ENCODE results near the gene CYBA. TPM values are rescaled to one million over a fixed set of nuclear protein-coding genes. Genes with fewer than 3 reads are reported as not detected.
"Not testable (repeated sequence)": the region's sequence is repeated elsewhere in the genome, so short reads cannot be mapped to it uniquely, and the experiment has no call there.

Gene CYBA
- polyA plus RNA-seq, 5 donors: 47.8 to 149 (median 69.4) TPM

GRCh38 chr16:88617268-88618031 lies 33.4 kb downstream of the CYBA start:
- no peak for DNase-seq

DNA sequence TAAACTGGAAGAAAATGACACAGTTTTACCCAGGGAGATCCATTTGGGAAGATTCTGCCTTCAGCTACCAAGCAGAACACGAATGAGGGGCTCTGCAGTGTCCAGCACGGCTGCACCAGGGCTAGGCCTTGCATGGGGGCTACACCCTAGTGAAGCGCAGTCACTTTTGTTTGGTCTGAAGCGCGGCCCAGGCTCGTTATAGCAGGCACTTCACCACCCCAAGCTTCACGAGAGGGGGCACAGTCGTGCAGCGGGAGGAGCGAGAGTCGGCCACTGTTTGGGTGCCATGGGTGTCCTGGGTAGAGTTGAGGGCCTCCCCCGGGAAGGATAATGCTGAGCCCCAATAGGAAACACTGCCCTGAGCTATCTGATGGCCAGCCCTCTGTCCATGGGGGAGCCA lies 34.1 kb downstream of the CYBA start:
- DNase-seq: no peak

- DNase-seq: peak; percentile 61 to 65
Observed at GRCh38 chr16:88616320-88616719, 34.5 kb downstream of the CYBA start.

DNA sequence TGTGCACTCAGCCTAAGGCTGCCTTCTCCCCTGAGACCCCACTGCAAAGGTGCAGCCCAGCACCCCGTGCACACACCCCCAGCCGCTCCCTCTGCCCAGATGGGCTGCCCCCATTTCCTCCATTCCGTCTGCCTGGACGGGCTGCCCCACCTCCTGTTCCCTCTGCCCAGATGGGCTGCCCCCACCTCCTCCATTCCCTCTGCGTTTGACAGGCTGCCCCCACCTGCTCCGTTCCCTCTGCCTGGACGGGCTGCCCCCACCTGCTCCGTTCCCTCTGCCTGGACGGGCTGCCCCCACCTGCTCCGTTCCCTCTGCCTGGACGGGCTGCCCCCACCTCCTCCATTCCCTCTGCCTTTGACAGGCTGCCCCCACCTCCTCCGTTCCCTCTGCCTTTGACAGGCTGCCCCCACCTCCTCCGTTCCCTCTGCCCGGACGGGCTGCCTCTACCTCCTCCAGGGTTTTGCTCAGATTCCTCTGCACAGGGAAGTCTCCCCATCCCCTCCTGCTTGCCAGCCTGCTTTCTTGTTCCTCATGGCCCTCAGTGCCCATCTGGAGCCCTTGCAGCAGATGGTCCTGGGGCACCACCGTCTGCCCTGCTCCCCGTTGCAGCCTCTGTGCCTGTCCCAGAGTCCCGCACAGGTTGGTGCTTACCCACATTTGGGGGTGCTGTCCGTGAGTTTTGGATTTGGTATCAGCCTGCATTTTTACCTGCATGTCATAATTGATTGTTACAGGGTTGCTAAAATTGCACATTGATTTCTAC lies 35.9 kb downstream of the CYBA start:
- DNase-seq: no peak

DNA sequence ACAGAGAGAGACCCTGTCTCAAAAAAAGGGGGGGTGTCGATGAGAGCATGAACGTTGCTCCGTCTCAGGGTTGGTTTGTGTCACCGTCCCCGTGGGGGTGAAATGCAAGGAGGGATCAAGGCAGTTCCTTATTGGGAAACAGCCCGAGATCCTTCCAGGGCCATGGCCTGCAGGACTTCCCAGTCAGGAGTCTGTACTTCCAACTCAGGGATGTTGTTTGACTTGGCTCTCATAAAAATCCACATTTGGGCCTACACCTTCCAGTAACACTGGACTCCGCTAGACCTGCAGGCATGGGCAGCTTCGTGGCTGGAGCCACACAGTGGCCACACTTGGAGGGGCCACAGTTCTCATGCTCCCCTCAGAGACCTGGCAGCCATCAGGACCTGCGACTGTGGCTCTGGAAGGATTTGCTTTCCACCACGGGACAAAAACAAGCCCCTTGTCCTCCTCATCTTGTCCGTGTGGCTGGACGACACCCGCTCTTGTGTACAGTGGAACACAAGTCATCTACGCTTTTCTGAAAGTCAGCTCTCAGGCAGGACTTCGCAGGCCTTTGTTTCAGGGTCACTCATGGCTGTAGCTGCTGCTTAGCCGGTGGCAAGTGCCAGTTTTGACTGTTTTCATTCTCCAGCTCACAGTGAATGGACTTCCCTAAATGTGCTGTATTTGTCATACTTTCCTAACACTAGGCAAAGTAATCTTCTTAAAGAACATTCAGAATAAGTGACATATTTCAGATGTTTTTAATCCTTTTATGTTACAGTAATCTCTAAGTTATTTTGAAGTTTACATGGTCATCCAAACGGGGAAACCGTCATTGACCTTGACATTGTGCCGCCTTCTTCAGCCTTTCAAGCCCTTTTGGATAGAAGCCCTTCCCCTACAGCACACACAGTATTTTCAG lies 36.7 kb downstream of the CYBA start:
- no peak for DNase-seq

DNA sequence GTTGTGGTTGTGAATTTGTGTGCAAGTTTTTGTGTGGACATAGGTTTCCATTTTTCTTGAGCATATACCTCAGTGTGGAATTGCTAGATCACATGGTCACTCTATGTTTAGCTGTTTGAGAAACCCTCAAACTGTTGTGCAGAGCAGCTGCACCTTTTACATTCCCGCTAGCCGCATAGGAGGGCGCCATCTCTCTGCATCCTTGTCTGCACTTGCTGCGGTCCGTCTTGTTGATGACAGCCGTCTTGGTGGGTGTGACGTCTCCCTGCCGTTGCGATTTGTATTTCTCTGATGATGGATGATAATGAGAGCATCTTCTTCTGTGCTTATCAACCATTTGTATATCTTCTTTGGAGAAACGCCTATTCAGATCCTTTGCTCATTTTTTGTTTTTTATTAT lies 37.6 kb downstream of the CYBA start:
- DNase-seq: no peak

- DNase-seq: no peak
Observed at GRCh38 chr16:88610909-88611812, 39.7 kb downstream of the CYBA start.

DNA sequence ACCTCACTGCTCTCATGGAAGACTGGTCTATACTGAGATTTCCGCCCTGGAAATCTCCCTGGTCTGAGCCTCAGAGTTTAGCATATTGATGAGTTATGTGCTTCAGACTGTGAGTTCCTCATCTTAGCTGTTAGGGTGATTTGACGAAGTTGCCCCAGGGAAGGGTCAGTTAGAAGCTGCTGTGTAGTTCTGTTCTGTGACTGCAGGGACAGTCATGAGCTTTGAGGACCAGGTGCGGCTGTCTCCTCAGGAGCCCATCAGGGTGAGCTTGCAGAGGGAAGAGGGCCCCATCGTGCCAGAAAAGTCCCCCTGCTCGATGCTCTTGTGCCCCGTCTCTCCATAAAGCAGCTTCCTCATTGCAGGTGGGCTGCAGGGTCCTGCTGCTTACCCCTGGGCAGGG lies 40.8 kb downstream of the CYBA start:
- no peak for DNase-seq

GRCh38 chr16:88609426-88609825 lies 41.4 kb downstream of the CYBA start:
- DNase-seq: not testable (repeated sequence)

DNA sequence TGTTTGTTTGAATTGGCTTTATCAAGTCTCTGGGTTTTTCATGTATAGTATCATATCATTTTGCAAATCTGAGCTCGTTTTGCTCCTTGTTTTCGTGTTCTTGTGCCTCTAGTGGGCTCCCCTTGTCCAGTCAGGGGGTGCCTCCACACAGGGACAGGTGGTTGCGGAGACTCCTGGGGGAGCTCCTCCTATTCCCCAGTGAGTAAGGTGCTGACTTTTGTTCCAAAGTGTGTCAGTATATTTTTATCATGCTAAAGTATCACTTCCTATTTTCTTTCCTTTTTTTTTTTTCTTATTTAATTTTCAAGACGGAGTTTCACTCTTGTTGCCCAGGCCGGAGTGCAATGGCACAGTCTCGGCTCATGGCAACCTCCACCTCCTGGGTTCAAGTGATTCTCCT lies 42.8 kb downstream of the CYBA start:
- DNase-seq: no peak

- no peak for DNase-seq
Observed at GRCh38 chr16:88606148-88606757, 44.6 kb downstream of the CYBA start.

DNA sequence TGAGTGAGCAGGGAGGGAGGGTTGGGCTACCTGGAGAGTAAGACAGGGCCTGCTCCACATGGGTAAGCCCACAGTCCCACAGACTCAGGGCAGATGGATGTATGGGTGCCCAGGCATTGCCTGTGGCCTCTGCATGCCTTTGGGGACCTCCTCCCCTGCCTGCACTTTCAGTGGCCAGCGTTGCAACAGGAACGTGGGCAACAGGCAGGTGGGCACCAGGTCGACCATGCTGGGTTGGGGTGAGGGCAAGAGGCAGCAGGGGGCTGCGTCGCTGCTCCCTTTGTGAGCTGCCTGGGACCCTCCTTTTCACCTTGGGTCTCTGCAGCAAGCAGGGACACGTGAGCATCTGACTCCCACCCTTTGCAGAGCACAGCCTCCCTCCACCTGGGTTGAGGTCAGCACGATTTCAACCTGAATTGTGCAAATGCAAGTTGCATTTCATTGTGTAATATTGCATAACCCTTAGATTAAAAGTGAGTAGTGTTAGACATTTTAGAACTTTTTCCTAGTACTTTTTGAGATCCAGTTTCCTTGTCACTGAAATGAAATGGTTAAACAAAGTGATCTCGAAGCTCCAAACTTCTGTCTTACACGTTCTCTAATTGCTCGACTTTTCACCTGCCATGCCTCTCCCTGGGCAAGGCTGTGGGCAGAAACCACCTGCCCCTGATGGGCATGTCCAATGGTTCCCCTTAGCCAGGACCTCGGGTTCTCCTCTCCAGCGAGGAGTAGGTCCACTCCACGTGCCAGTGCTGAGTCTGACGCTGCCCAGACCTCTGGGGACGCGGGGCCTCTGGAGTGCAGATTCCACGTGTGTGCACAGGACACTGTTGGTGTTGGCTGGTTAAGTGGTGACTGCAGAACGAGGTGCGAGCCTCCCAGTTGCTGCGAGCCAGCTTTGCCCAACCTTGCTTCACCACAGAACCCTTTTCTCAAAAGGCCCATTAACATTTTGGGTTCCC lies 45.4 kb downstream of the CYBA start:
- DNase-seq: no peak

- no peak for DNase-seq
Observed at GRCh38 chr16:88602091-88602490, 48.8 kb downstream of the CYBA start.

GRCh38 chr16:88601313-88602036 lies 49.4 kb downstream of the CYBA start:
- no peak for DNase-seq

DNA sequence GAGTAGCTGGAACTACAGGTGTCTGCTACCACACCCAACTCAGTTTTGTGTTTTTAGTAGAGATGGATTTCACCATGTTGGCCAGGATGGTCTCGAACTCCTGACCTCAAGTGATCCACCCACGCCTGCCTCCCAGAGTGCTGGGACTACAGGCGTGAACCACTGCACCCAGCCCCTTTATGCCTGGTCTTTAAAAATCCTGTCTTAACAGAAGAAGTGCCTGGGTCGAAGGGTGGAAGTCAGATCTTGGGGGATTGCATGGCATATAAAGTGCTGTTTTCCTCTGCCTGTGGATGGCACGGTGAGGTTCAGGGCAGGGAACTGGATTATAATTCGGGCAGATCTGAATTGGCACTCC lies 50.3 kb downstream of the CYBA start:
- no peak for DNase-seq

DNA sequence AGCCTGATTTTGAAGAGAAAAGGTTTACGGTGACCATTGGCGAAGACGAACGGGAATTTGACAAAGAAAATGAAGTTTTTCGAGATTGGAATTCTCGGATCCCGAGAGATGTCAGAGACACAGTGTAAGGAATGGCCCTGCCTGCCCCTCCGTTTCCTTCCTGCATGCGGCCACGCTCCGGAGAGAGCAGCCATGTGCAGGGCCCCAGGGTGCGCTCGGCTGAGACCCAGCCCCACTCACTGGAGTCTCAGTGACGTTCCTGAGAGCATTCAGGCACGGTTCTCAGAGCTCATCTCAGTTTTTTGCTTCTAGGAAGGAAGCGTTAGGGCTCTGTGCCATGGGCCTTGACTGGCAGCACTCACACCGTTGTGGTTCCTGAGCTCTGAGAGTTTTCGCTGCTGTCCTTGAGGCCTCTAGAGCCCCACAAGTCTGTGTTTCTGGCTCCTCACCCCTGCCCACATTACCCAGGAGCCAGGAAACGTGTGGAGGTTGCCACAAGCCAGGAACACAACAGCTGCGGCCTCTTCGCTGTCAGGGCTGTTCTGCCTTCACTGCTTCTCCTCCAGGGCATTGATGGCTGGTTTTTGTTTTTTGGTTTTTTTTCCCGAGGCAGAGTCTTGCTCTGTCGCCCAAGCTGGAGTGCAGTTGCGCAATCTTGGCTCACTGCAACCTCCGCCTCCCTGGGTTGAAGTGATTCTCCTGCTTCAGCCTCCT lies 50.9 kb downstream of the CYBA start:
- no peak for DNase-seq

DNA sequence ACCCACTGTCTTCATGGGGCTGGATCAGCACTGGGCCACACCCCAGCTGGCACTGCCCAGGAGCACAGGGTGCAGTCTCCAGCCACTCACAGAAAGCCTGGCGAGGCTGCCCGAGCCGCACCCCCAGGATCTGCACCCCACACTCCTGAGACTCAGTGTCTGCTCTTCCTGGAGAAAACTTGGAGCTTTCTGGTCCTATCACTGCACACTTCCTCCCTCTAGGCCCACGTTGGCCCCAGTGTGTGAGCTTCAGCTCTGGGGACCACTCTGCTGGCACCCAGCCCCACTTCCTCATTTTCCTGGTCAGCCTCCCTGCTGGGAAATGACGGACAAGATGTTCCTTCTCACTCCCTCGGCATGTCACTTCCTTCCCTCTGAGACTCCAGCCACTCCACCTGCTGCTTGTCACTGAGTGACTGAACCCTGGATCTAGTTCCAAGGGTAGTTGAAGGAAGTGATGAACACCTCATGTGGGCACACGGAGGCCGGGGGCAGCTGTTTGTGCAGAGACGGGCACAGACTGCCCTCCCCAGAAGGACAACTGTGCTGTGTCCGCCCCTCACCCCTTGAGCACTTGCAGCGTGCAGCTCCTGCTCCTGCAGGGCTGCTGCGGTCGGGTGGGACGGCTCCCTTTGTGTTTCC lies 51.6 kb downstream of the CYBA start:
- DNase-seq: no peak
